Measurements from ENCODE around the gene CFTR.

DNA sequence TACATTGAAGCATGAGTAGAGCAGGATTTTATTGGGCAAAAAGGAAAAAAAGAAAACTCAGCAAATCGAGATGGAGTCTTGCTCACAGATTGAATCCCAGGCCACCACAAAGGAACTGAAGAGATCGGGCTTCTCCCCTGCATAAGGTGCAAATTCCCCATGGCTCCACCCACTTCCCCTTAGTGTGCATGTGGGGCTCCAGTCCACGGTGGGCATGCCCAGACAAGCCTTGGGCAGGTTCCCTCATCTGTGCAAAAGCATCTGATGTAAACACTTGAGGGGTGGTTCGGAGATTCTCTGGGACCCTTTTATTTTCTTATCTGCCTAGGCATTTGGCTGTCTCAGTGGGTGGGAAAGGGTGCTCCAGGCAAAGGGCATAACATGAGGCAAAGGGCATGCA is 150.7 kb downstream of the CFTR start:
- TF ChIP-seq CTCF (IDR thresholded peaks at IDR 0.05) (no peak), POLR2A (IDR thresholded peaks at IDR 0.05) (no peak)

All from body of pancreas (tissue), 4 donors.